NCI-H1417 treated with DMSO at 0.1 percent for 48 hours (cell line): ENCODE measurements around the gene SUMO3.

Experiments
- DNase-seq: peaks from one replicate; lab custom pipeline; 2025; lab: John Stamatoyannopoulos, UW

SUMO3 gene

DNA sequence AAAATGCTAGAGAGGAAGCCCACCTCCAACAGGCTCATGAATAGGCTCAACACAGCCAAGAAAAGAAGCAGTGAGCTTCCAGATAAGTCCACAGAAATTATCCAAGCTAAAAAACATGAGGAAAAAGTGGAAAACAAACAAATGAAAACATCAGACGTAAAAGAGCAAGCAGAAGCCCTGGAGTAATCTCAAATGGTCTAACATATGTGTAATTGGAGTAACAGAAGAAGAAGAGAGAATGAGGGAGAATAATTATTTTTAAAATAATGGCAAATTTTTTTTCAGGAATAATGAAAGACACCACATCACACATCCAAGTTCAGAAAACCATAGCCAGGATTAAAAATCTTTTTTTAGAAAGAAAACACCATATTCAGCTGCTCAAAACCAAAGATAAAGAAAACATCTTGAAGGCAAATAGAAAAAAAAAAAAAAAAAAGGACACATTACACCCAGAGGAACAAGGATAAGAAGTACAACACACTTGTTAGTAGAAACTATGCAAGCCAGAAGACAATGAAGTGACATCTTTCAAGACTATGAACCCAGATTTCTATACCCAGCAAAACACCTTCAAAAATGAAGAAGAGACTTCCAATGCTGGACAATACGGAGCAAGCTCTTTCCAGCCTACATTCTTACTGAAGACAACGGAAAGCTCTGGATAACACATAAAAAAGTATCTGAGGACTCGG, 10.6 kb upstream of the SUMO3 start:
- no peak for DNase-seq

DNA sequence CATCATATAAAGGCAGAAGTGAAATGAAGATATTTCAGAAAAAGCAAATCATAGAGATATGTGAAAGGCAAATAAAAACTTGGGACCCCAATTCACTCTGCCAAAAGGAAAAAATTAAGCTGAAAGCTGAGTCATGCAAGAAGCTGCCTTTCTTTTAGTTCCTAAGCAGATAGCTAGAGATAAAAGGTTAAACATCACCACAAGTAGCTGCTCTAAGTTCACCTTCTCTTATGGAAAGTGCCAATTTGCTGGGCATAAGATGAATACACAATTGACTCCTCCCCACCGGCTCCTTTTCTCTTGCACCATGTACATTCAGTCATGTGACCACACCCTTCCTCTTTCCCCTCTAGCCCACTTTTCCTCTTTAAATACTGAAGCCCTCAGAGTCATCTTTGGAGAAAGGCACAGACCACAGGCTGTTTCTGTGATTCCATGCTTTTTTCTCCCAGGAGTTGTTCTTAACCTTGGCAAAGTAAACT, 5.4 kb upstream of the SUMO3 start:
- DNase-seq, result no peak

DNA sequence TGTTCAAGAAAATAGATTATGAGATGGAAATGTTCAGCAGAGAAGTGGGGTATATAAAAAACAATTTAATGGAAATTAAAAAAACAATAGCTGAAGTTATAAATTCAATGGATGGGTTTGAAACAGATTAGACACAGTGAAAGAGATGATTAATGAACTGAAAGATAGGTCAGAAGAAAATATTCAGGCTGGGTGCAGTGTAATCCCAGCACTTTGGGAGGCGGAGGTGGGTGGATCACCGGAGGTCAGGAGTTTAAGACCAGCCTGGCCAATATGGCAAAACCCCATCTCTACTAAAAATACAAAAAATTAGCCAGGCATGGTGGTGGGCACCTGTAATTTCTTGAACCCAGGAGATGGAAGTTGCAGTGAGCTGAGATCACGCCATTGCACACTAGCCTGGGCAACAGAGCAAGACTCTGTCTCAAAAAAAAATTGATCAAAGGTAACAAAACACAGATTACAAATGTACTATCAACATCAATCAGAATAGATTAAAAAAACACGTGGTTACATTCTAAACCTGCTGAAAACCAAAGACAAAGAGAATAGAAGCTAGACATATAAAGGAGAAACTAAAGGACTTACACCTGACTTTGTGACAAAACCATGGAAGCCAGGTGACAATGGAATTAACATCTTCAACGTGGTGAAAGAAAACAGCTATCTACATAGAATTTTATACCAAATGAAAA, 4.8 kb upstream of the SUMO3 start:
- no peak for DNase-seq

DNA sequence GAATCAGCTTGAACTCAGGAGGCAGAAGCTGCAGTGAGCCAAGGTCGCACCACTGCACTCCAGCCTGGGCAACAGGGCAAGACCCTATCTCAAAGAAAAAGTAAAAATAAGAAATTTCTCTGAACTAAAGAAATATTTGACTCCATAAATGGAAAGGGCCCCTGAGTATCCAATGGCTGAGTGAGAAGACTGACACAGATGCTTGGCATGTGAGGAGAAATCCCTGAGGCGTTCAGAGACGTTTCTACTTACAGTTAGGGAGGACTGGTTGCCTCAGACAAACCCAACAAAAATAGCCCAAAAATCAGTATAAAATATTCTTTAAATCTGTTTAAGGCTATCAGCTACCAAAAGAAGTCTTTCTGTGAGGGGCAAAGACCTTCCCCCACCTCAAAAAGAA, 3.0 kb upstream of the SUMO3 start:
- DNase-seq, result no peak

DNA sequence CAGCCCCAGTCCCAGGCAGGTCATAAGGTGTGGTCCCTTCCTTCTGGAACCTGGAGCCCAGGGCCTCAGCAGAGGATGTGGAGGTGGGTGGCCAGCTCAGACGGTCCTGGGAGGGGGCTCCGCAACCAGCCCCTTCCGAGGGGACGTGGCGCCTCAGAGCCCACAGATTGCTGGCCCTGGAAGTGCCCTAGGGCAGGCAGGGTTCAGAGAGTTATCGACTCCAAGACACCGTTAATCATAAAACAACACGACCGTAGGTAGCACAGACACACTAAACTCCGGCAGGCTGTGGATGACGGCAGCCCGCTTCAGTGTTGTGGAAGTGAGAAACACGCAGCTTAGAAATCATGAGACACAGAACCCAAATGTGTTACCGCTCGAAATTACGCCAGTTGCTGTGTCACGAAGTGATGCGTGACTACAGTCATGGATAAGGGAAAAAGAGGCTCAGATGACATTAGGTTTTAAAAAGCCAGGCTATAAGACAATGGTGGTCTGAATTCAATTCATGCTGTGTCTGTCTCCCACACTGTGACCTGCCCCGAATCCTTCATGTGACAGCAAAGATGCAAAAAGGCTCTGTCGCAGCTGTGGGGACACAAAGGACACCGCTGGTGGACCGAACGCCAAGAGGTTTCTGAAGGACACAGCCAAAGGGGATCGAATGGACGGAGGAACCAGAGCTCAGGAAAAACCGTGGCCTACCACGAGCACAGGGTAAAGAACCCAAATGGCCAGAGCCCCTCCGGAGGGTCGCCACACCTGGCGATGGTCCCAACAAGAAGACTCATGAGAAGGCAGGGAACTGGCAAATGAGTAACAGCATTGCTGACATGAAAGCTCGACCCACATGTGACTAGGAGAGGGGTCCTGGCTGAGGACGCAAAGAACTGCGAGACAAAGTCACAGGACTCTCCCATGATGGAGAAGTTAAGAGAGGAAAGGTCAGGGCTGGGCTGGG, 1.7 kb upstream of the SUMO3 start:
- DNase-seq, result no peak

DNA sequence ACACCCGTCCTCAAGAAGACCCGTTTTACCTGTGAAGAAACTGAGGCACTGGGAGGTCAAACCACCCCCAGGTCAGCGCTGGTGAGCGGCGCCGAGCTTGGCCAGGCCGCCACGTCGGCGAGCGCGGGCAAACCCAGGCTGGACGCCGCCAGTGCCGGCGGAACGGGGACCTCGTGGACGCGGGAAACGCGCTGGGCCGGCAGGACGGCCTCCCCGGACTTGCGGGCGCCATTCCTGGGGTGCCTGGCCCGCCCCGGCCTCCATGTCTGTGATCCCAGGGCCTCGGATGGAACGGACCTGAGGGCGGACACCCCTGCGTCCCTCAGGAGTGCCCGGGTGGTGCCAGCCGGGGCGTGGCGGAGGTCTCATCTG, 764 bp upstream of the SUMO3 start:
- DNase-seq, result no peak

DNA sequence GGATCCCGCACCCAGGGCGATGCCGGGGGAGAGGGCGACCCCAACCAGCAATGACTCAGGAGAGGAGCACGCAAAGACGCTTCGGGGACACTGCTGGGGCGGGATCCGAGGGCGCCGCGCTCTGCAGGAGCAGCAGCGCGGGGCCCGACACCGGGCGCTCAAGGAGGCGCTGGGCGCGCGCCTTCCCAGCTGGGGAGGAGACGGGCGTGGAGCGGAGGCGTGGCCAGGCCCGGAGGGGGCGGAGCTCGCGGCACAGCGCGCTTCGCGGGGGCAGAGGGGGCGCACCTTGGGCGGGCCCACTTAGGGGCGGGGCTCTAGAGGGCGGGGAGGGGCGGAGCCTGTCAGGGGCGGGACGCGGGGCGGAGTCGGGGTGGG, 369 bp downstream of the SUMO3 start:
- peak; percentile 11 for DNase-seq

DNA sequence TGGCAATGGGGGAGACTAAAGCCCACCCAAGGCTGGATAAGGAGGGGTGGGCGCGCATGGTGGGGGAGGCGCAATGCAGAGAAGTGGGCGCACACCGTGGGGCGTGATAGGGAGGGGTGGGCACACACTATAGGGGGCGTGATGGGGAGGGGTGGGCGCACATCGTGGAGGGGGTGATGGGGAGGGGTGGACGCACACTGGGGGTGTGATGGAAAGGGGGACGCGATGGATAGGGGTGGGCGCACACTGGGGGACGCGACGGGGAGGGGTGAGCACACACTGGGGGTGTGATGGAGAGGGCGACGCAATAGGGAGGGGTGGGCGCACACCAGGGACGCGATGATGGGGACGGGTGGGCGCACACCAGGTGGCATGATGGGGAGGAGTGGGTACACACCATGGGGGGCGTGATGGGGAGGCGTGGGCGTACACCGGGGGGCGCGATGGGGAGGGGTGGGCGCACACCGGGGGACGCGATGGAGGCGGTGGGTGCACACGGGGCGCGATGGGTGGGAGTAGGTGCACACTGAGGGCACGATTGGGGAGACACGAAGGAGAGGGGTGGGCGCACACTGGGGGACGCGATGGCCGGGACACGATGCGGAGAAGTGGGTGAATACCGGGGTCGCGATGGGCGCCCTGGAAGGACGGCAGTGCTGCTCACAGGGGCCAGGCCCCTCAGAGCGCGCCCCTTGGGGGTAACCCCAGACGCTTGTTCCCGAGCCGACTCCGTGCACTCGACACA, 929 bp downstream of the SUMO3 start:
- no peak for DNase-seq

DNA sequence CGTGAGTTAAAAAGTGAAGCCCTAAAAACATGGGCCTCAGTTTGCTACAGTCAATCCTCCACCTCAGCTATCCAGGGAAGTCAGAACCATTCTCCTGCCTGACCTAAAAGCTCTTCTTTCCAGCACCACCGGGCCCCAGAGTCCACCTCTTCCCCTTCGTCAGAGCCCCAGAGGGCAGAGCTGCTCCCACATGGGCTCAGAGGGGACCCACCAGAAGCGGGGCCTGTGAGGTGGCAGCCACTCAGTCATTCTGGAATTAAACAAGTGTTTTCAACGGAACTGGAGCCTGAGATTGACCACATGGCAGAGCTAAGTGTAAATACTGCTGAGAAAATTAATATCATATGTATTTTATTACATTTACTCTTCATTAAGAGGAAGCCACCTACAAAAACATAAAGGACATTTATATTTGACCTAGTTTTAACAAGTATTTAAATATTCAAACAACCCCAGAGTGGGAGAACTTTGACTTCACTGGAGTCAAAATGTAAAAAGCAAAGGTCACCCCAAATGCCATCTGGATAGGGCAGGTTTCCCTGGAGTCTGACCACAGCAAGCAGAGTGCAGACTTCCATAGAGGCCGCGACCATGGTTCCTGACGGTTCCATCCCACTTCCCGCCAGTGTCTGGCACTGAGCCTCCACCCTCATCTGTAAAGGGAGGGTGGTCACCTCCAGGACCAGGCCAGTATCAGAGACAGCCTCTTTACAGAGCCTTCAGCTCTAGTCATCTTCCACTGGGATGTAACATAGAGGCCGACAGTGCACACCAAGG, 1.8 kb downstream of the SUMO3 start:
- no peak for DNase-seq

DNA sequence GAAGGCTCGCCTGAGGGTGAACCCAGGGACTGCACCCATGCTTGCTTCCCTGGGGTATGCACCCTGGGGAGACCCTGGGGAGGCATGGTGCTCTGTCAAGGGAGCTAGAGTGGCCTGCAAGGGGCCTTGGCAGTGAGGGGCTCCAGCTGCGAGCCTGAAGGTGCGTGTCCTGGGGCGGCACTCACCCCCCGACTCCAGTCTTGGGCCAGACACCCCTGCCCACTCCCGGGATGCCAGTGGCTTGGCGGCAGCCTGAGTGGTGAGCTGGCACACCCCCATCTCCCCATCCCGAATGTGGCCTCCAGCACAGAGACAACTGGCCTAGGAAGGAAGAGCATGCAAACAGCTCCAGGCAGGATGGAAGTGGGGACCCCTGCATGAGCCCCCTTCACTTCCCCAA, 2.6 kb downstream of the SUMO3 start:
- DNase-seq, result no peak

DNA sequence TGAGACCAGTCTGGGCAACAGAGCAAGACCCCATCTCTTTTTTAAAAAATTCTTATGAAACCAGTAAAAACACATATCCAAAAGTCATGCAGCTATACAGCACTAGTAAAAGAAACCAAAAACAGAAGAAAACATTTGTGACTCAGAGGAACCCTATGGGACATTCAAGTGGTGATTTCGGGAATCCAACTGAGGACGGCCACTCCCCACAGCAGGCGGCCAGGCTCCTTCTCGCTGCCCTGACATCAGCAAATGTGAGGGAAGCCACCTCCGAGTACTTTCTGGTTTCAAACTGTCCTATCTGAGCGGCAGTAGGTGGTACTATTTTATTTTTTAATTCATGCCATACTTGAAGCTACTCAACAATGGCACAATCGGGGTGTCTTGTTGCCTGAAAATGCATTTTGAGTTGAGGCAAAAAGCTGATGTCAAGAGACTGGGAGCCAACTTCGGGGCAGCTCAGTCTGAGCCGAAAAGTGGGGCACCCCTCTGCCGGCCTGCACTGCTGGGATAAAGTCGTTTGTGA, 3.3 kb downstream of the SUMO3 start:
- DNase-seq, result no peak

DNA sequence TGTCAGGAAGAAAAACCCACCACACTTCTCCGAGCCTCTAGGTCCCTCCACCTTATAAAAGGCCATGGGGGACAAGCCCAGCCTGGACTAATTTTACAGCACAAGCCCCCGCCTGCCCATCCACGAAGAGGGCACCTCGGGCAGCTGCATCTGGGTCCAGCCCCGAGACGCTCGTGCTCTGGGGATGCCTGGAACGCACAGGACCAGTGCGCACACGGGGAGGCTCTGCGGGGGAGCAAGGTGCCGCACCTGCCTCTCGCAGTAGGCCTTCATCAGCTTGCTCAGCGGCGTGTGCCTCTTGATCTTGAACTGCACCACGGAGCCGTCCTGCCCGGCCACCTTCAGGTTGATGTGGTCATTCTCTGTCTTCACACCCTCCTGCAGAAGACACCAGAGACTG, 4.1 kb downstream of the SUMO3 start:
- no peak for DNase-seq

DNA sequence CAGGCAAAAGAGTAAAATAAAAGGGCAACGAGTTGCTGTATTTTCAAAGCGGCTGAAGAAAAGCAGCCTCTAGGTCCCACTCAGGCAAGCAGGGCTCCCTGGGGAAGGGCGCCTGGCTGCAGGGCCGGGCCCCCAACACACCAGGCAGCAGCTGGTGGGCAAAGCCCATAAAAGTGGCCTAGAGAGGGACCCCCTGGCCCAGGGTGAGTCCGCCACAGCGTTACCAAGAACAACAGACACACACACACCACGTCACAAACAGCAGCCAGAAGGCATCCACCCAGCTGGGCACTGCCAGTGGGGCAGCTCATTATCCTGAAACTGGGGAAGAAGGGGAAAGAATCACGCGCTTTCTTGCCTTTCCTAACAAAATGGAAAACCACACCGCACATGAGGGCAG, 4.7 kb downstream of the SUMO3 start:
- no peak for DNase-seq

DNA sequence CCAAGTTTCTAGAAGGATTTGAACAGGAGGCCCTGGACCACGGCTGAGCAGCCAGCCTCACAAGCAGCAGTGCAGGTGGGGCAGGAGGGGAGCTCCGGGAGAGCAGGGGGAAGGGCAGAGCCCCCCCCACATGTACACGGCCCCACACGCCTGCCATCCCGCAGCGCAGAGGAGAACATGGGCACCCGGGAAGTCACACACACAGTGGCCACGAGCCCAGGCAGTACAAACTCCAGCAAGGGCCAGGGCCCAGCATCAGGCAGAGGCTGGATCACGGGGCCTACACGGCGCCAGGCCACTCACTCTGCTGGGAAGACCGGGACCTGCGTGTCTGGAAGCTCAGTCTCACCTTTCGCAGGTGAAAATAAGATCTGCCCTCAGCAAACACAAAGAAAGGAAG, 5.2 kb downstream of the SUMO3 start:
- DNase-seq, result no peak

DNA sequence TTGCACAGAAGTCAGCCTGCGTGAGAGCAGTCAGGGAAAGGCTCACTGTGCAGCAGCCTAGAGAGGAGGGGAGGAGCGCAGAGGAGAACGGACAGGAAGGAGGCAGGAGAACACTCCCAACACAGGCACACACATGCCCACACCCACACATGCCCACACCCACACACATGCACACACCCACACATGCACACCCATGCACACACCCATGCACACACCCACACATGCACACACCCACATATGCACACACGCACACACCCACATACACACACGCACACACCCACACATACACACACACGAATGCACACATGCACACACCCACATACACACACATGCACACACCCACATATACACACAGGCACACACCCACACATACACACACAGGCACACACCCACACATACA, 7.1 kb downstream of the SUMO3 start:
- no peak for DNase-seq

DNA sequence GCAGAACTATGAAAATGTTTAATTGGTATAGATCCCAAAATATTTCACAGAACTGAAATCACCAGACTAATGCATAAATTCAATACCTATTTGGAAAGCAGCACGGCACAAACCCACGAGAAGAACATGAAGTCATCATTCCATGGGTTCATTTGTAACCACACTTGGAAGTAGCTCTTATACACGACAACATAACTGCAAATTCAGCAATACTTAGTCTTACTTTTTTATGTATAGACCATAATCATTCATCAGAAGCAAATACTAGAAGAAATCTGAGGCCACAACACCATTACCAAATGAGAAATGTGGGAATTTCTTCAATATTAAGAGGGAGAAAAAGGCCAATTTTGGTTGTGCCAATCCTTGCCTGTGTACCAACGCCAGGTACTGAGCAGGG, 12.0 kb downstream of the SUMO3 start:
- DNase-seq, result no peak

DNA sequence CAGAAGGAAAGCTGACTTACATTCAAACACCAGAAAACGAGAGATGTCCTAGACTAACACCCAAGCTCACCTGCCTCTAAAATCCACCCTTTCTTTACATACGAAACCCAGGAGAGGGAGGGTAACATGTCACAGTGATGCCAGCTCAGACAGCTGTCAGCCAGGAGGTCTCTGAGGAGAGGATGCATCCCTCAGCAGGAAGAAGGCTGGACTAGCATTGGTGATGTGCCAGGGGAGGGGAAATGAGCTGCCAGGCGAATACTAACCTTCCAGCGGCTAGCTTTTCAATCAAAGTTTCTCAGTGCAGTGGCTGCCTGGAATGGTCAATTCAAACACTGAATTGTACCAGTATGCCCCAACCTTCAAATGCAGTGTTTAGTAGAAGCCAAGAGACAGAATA, 12.6 kb downstream of the SUMO3 start:
- no peak for DNase-seq

DNA sequence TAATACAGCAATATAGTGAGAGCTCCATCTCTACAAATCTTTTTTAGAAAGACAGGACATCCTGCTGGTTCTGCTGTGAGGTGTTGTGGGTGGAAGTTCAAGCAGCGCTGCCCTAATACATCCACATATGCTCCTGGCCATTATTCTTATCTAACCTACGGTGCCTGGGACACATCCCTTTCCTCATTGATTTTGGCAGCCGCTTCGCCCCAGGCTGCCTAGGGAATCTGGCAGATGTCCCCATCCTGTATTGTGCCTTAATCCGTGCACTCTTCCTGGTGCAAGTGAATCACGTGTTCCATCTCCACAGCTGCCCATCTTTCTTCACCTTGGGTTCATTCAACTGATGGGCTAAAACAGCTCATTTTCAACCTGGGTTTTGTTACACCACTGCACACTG, 13.1 kb downstream of the SUMO3 start:
- DNase-seq, result no peak

DNA sequence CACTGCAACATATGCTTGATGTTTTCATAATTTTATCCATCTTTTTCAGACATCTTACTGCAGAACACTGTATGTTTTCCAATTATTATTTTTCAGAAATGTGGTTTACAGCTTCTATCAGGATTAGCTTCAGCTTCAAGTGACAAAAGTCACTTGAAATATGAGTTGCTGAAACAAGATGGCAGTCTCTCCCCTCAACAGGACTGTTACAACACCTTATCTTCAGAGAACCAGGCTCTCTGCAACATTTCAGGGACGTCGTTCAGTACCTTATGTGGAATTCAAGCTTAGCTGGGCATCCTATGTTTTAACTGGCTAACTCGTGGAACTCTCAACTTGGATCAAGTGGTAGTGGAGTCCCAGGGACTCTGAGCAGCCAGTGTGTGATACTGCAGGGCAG, 14.2 kb downstream of the SUMO3 start:
- DNase-seq, result no peak

DNA sequence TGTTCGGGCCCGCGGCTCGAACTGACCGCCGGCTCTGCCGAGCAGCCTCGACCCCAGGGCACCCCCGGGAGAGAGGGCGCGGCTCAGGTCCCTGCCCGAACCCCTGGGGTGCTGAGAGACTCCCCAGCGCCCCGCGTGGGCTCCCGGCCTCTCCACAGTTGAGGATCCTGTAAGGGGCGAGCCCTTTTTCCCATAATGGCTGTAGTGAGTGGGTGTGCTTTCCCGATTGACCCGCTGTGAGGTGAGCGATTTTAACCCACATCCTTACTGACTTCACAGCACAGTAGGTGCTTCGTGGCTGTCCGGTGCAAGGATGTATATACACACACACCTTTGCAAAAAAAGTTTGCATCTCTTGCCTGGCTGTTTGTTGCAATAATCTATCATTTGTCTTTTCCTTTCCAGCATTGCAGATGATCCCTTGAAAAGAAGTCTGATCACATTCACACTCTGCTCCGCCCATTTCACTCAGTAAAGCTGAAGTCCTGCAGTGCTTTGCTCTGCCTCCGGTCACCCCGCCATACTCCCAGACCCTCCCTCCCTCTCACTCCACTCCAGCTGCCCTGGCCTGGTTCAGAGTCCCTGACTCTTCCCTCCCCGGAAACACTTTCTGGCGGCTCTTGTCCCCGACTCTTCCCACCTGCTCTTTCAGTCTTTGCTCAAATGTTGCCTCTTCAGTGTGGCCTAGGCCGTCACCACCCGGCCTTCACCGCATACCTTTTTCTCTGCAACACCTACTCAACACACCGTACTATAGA, 15.3 kb downstream of the SUMO3 start:
- no peak for DNase-seq
